A549 (cell line): Measurements from ENCODE around the gene DSCAML1. TPM values are rescaled to one million over a fixed set of nuclear protein-coding genes. Genes with fewer than 3 reads are reported as not detected.

ENCODE experiments used
- ATAC-seq, 2 experiments: fragments of 200-7000 bp in 1 of 2; fragments of >200 bp in 1 of 2; cut with Nextera tagmentation in 1 of 2; cut with Tn5 transposase in 1 of 2; 3 replicates each; pipeline versions ENCODE4 v1.8.0 to v1.9.1; 2018 to 2020; ENCODE audit warnings: mild to moderate bottlenecking in 1 of 2, moderate library complexity in 1 of 2
- CTCF ChIA-PET: fragments of 300-600 bp; sonication (Branson Sonifier 250); formaldehyde crosslinking; extraction: SDS; loops from one replicate; lab custom pipeline; 2021; ENCODE audit warnings: antibody characterized with exemption, inconsistent platforms; lab: Yijun Ruan, JAX
- POLR2A ChIA-PET: fragments of 350-600 bp; formaldehyde crosslinking; extraction: SDS; loops from one replicate; lab custom pipeline; 2021; ENCODE audit warnings: antibody characterized with exemption, inconsistent platforms; lab: Yijun Ruan, JAX
- DNase-seq, 2 experiments: peaks; one replicate each; pipeline versions ENCODE4 v3.0.0 to v3.0.0-alpha.2; 2011 to 2016; ENCODE audit warnings: low read depth in 1 of 2, low spot score in 1 of 2
- FAIRE-seq: peaks from 2 replicates; lab custom pipeline; 2011; peaks lifted over from hg19 to GRCh38; lab: Jason Lieb, UNC
- H3K27ac ChIP-seq, 2 experiments: fragments of >200 bp; sonication (Bioruptor Twin); formaldehyde crosslinking; 3 replicates each; pipeline ENCODE4 v1.5.1; 2016 to 2017
- H3K4me1 ChIP-seq: fragments of >200 bp; sonication (Bioruptor Twin); formaldehyde crosslinking; 3 replicates; pipeline ENCODE4 v1.6.1; 2016
- H3K4me2 ChIP-seq: fragments of >200 bp; sonication (Bioruptor Twin); formaldehyde crosslinking; 3 replicates; pipeline ENCODE4 v1.6.1; 2016
- H3K4me3 ChIP-seq: fragments of >200 bp; sonication (Bioruptor Twin); formaldehyde crosslinking; 3 replicates; pipeline ENCODE4 v1.5.1; 2016
- H3K9me3 ChIP-seq: fragments of >200 bp; sonication (Bioruptor Twin); formaldehyde crosslinking; 3 replicates; pipeline ENCODE4 v1.6.1; 2016
- ATOH8 ChIP-seq: fragments of 250-450 bp; sonication (Bioruptor Pico); IDR thresholded peaks from 2 replicates; pipeline ENCODE4 v1.5.0; 2020; ENCODE audit warnings: low read depth, mild to moderate bottlenecking, moderate library complexity
- CBX2 ChIP-seq: fragments of 200-600 bp; sonication (generic); IDR thresholded peaks from 2 replicates; pipeline ENCODE4 v1.6.1; 2016; ENCODE audit warnings: low read depth, mild to moderate bottlenecking, borderline replicate concordance
- CHD2 ChIP-seq: fragments of 150-350 bp; IDR thresholded peaks from 2 replicates; pipeline ENCODE4 v1.6.1; 2014; ENCODE audit warnings: low read length; ENCODE audit not compliant: partially characterized antibody
- CHD4 ChIP-seq: fragments of 200-600 bp; sonication (generic); IDR thresholded peaks from 2 replicates; pipeline ENCODE4 v1.6.1; 2016; ENCODE audit warnings: antibody characterized with exemption, mild to moderate bottlenecking, borderline replicate concordance
- CTCF ChIP-seq: fragments of >200 bp; sonication (Bioruptor Twin); formaldehyde crosslinking; IDR thresholded peaks from 3 replicates; pipeline ENCODE4 v1.5.1; 2016
- ELK1 ChIP-seq: fragments of 150-350 bp; IDR thresholded peaks from 2 replicates; pipeline ENCODE4 v1.6.1; 2014; ENCODE audit warnings: low read depth, mild to moderate bottlenecking, low read length
- FOSB ChIP-seq: fragments of 250-450 bp; sonication (Bioruptor Pico); IDR thresholded peaks from 2 replicates; pipeline ENCODE4 v1.5.0; 2020; ENCODE audit warnings: mild to moderate bottlenecking, moderate library complexity
- HDAC2 ChIP-seq: fragments of 200-600 bp; sonication (generic); IDR thresholded peaks from 2 replicates; pipeline ENCODE4 v1.6.1; 2016
- HES2 ChIP-seq: fragments of >200 bp; sonication (Bioruptor Twin); formaldehyde crosslinking; IDR thresholded peaks from 2 replicates; pipeline ENCODE4 v1.6.1; 2016
- JUN ChIP-seq, 2 experiments: fragments of >200 bp; sonication (Bioruptor Twin); formaldehyde crosslinking; IDR thresholded peaks; 2 replicates in 1 of 2; 3 replicates in 1 of 2; pipeline ENCODE4 v1.6.1; 2016 to 2017
- JUNB ChIP-seq: fragments of >200 bp; sonication (Bioruptor Twin); formaldehyde crosslinking; IDR thresholded peaks from 2 replicates; pipeline ENCODE4 v1.6.1; 2016
- MYC ChIP-seq: IDR thresholded peaks from 2 replicates; pipeline ENCODE4 v1.6.1; 2012; ENCODE audit warnings: mild to moderate bottlenecking, inconsistent platforms, low read length, improper control_type of control experiment, borderline replicate concordance
- PBX3 ChIP-seq: IDR thresholded peaks from 2 replicates; pipeline ENCODE4 v1.6.1; 2012
- POLR2A ChIP-seq: IDR thresholded peaks from 2 replicates; pipeline ENCODE4 v1.6.1; 2012; ENCODE audit warnings: mild to moderate bottlenecking, low read length
- RARB ChIP-seq: fragments of 250-450 bp; sonication (Bioruptor Pico); IDR thresholded peaks from 2 replicates; pipeline ENCODE4 v1.8.0; 2021; ENCODE audit warnings: mild to moderate bottlenecking, moderate library complexity
- RCOR1 ChIP-seq: fragments of 150-350 bp; IDR thresholded peaks from 2 replicates; pipeline ENCODE4 v1.6.1; 2014; ENCODE audit warnings: antibody characterized with exemption, low read length, low read depth
- RNF2 ChIP-seq: fragments of 200-600 bp; sonication (generic); IDR thresholded peaks from 2 replicates; pipeline ENCODE4 v1.6.1; 2016; ENCODE audit warnings: low read depth, mild to moderate bottlenecking, antibody characterized with exemption, moderate library complexity, borderline replicate concordance
- SREBF2 ChIP-seq: fragments of 450-650 bp; IDR thresholded peaks from 2 replicates; pipeline ENCODE4 v1.6.1; 2014; ENCODE audit warnings: mild to moderate bottlenecking, moderate library complexity
- TFCP2L1 ChIP-seq: fragments of 250-450 bp; sonication (Bioruptor Pico); IDR thresholded peaks from 2 replicates; pipeline ENCODE4 v1.5.0; 2021; ENCODE audit warnings: mild to moderate bottlenecking
- TP53 ChIP-seq: fragments of 250-450 bp; sonication (Bioruptor Pico); IDR thresholded peaks from 2 replicates; pipeline ENCODE4 v1.5.0; 2021; ENCODE audit warnings: mild to moderate bottlenecking, moderate library complexity
- ZFP36 ChIP-seq: fragments of 450-650 bp; IDR thresholded peaks from 2 replicates; pipeline ENCODE4 v1.6.1; 2014; ENCODE audit warnings: borderline replicate concordance; ENCODE audit not compliant: partially characterized antibody
- ZSCAN20 ChIP-seq: fragments of 250-450 bp; sonication (Bioruptor Pico); IDR thresholded peaks from 2 replicates; pipeline ENCODE4 v1.8.0; 2022; ENCODE audit warnings: mild to moderate bottlenecking, moderate library complexity
- WGBS: methylation state at CpG from one replicate; pipeline ENCODE4 v1.1.6; 2017; ENCODE audit errors: missing lambda C conversion rate; 5-methylcytosine and 5-hydroxymethylcytosine counted together
- polyA plus RNA-seq, 4 experiments: library from polyadenylated mRNA; depleted of rRNA in 3 of 4; stranded (reverse); fragments of >200 nt; fragmentation: RNase III in 1 of 4; extraction: RNeasy Plus Mini Kit Qiagen cat#74134 plus additional on column Dnase treatment in 1 of 4; gene quantifications; 2 replicates in 3 of 4; 3 replicates in 1 of 4; pipeline ENCODE4 v1.2.3, GENCODE V29; 2011 to 2017
- TF ChIP-seq, protein P1 (sequence below): fragments of 450-650 bp; IDR thresholded peaks from 2 replicates; pipeline ENCODE4 v1.6.1; 2014; ENCODE audit warnings: antibody characterized with exemption

The DSCAML1 gene
- polyA plus RNA-seq, 2 of the 4 experiments (the other 2 are of a cell fraction), result 0.12 to 0.31 TPM

DNA sequence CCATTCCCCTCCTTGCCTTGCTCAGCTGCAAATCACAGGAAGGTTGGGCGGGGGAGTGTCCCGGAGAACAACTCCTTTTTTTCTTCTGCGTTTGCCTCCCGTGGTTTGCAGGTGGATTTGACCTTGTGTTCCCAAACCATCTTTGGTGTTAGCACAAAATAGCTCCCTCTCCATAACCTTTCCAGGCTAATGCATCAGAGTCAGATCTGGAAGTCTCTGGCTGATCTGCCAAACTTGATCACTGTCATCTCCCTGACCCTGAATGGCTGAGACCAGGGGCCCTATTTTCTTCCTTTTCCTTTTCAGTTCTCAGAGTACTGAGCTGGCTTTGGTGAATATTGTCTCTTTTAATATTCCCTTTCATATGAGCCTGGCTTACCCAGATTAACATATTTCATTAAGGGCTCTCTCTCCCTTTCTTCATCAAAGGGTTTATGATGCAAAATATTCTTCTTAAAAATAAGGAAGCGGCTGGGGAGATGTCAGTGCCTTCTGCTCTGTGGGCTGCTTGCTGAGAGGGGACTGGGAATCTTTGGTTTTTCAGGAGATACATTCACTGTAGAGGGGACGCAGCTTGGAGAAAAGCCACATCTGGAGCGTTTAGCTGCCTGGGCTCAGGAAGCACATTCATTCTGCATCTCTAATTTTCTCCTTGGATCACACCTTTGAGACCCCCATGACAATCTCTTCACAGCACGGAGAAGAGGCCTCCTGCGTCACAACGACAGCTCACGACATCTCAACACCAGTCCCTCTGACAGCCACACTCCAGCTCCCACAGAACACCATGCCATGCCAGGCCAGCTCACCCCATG is 321.1 kb downstream of the DSCAML1 start (continued):
- no peak for TF ChIP-seq ELK1
- TF ChIP-seq POLR2A, result no peak

DNA sequence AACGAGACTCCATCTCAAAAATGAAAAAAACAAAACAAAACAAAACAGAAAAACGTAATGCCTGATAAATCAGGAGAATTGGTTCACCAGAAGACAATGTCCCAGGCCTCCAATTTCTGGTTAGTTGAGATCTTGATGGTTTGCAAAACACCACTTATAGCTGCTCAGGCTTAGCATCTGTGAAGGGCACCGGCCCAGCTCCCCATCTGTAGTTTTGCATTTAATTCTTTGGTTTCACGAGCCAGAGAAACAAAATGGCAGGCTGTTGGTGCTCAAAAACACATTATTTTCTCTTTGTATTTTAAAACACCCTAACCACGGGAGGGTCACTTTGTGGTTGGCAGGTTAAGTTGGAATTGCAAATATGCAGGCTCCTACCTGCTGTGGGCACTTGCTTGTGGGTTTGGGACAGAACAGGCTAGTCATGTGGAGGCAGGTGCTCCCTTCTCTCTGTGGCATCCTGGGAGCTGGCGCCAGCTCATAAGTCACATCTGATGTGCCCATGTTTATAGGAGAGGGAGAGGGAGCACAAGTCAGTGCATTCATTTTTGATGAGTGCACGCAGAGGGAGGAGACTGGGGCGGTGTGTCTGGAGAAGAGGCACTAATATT is 323.4 kb downstream of the DSCAML1 start:
- WGBS, result 58% methylated on average over 7 of the region's 8 CpGs
- Histone ChIP-seq H3K9me3 (no peaks in the 10 kb centered on the region), H3K27ac (no peak overlapping the region), H3K4me3 (no peak overlapping the region)
- ATAC-seq (no peak), DNase-seq (no peak)
- TF ChIP-seq CBX2 (no peak), HDAC2 (no peak), SREBF2 (no peak), RARB (CRISPR knock-in tag) (no peak), MYC (no peak), RCOR1 (no peak), CHD2 (no peak), POLR2A (no peak), HES2 (no peak), PBX3 (no peak), ZSCAN20 (CRISPR knock-in tag) (no peak), RNF2 (no peak), CHD4 (no peak), ZFP36 (no peak), FOSB (CRISPR knock-in tag) (no peak), JUNB (no peak), TP53 (CRISPR knock-in tag) (no peak)
- TF ChIP-seq, protein P1, sequence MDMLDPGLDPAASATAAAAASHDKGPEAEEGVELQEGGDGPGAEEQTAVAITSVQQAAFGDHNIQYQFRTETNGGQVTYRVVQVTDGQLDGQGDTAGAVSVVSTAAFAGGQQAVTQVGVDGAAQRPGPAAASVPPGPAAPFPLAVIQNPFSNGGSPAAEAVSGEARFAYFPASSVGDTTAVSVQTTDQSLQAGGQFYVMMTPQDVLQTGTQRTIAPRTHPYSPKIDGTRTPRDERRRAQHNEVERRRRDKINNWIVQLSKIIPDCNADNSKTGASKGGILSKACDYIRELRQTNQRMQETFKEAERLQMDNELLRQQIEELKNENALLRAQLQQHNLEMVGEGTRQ, result no peak
- TF ChIP-seq, all 56 proteins: peak for 0
- ChIA-PET CTCF (interaction anchor here (1.2 kb wide), 1 partner anchor 30 kb away, joined by 3 read pairs; no protein-coding TSS in a partner anchor), POLR2A (no interaction called here)
- FAIRE-seq, result no peak
- no peak overlapping the region for H3K4me2 ChIP-seq
- no peaks in the 10 kb centered on the region for H3K4me1 ChIP-seq

DNA sequence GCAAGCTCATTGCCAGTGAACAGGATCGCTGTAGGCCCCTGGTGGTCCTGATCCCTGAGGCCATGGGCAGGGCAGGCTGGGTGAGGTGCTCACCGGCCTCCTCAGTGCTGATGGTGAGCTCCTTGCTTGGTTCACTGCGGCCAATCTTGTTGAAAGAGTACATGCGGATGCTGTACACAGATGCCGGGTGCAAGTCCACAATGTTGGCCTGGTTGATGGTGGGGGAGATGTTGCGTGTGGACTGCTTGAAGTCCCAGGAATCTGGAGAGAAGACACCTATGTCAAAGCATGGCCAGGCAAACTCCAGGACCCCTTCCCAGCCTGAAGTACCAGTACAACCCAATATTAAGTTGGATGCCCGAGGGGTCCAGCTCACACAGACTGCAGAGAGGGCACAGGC is 325.2 kb downstream of the DSCAML1 start:
- no peak for ATAC-seq
- no peaks in the 10 kb centered on the region for H3K4me1 ChIP-seq
- CTCF ChIA-PET, result interaction anchor here (1.6 kb wide), 1 partner anchor 46 kb away, joined by 3 read pairs; no protein-coding TSS in a partner anchor
- no peak for DNase-seq
- no peak overlapping the region for H3K4me2 ChIP-seq
- 90% methylated on average over 7 of the region's 7 CpGs for WGBS
- H3K27ac ChIP-seq, result no peak overlapping the region
- TF ChIP-seq JUN (IDR thresholded peaks at IDR 0.05), result no peak
- no peak for TF ChIP-seq ATOH8
- no peak for TF ChIP-seq TFCP2L1 (CRISPR knock-in tag)
- TF ChIP-seq CTCF, result no peak
- TF ChIP-seq PBX3, result no peak
- no peak for TF ChIP-seq JUNB
- TF ChIP-seq, all 56 proteins: peak for 0
- POLR2A ChIA-PET, result no interaction called here
- Histone ChIP-seq H3K4me3 (no peak overlapping the region), H3K9me3 (no peaks in the 10 kb centered on the region)
- FAIRE-seq, result no peak
